Measurements from ENCODE around the gene GSTO1.

Gene GSTO1

GRCh38 chr10:104251443-104251842 is 3.2 kb upstream of the GSTO1 start:
- DNase-seq (ENCODE audit: low spot score): no peak

- no peak for DNase-seq (ENCODE audit: low spot score)
These were observed 2.3 kb upstream of the GSTO1 start for GRCh38 chr10:104252368-104252767.

GRCh38 chr10:104253106-104253505 is 1.6 kb upstream of the GSTO1 start:
- no peak for DNase-seq (ENCODE audit: low spot score)

GRCh38 chr10:104253606-104254410 is 884 bp upstream of the GSTO1 start:
- DNase-seq (ENCODE audit: low spot score): no peak

- DNase-seq (ENCODE audit: low spot score): peak; percentile 72
These were observed 754 bp downstream of the GSTO1 start for GRCh38 chr10:104255311-104255981.

GRCh38 chr10:104256335-104256961 is 1.8 kb downstream of the GSTO1 start:
- no peak for DNase-seq (ENCODE audit: low spot score)

- DNase-seq (ENCODE audit: low spot score): no peak
These were observed 2.5 kb downstream of the GSTO1 start for GRCh38 chr10:104257235-104257634.

- DNase-seq (ENCODE audit: low spot score): no peak
These were observed 3.5 kb downstream of the GSTO1 start for GRCh38 chr10:104258209-104258608.

GRCh38 chr10:104259456-104259855 is 4.8 kb downstream of the GSTO1 start:
- no peak for DNase-seq (ENCODE audit: low spot score)

GRCh38 chr10:104259999-104260774 is 5.5 kb downstream of the GSTO1 start:
- no peak for DNase-seq (ENCODE audit: low spot score)

- peak; percentile 50 for DNase-seq (ENCODE audit: low spot score)
These were observed 6.1 kb downstream of the GSTO1 start for GRCh38 chr10:104260775-104261115.

GRCh38 chr10:104262055-104262454 is 7.4 kb downstream of the GSTO1 start:
- peak; percentile 22 for DNase-seq (ENCODE audit: low spot score)

- DNase-seq (ENCODE audit: low spot score): no peak
These were observed 10.1 kb downstream of the GSTO1 start for GRCh38 chr10:104264783-104265182.

GRCh38 chr10:104267721-104268404 is 13.2 kb downstream of the GSTO1 start:
- no peak for DNase-seq (ENCODE audit: low spot score)

GRCh38 chr10:104268405-104268712 is 13.7 kb downstream of the GSTO1 start:
- no peak for DNase-seq (ENCODE audit: low spot score)

- peak; percentile 94 for DNase-seq (ENCODE audit: low spot score)
These were observed 14.3 kb downstream of the GSTO1 start, which contains the start of gene GSTO2 for GRCh38 chr10:104268713-104269645. Gene GSTO2, plus strand, starts transcription at chr10:104269184. Its CDS starts 5,732 bp downstream, at chr10:104274916.

GRCh38 chr10:104273286-104273685 is 18.6 kb downstream of the GSTO1 start:
- DNase-seq (ENCODE audit: low spot score): peak; percentile 39

- peak; percentile 59 for DNase-seq (ENCODE audit: low spot score)
These were observed 19.3 kb downstream of the GSTO1 start for GRCh38 chr10:104273899-104274575.

GRCh38 chr10:104274762-104275721 is 20.4 kb downstream of the GSTO1 start:
- peak; percentile 78 for DNase-seq (ENCODE audit: low spot score)
